HEK293 (cell line): Measurements from ENCODE around the gene PRR3.

Experiments used
- BCL6B ChIP-seq: fragments of 450-650 bp; formaldehyde crosslinking; IDR thresholded peaks from 2 replicates; pipeline ENCODE4 v1.5.1; 2017; ENCODE audit warnings: missing biosample characterization, missing genetic modification characterization
- HOXD13 ChIP-seq: sonication (generic); formaldehyde crosslinking; IDR thresholded peaks from 2 replicates; pipeline ENCODE4 v1.8.0; 2022; ENCODE audit warnings: missing genetic modification reagents, borderline replicate concordance
- KLF8 ChIP-seq: fragments of 450-650 bp; formaldehyde crosslinking; IDR thresholded peaks from 2 replicates; pipeline ENCODE4 v1.5.1; 2016; ENCODE audit warnings: missing biosample characterization, missing genetic modification characterization
- MEIS1 ChIP-seq: sonication (generic); formaldehyde crosslinking; IDR thresholded peaks from 2 replicates; pipeline ENCODE4 v1.8.1; 2022; ENCODE audit warnings: missing genetic modification reagents, mild to moderate bottlenecking, borderline replicate concordance
- MYNN ChIP-seq: fragments of 450-650 bp; formaldehyde crosslinking; IDR thresholded peaks from 2 replicates; pipeline ENCODE4 v1.5.1; 2016; ENCODE audit warnings: missing biosample characterization, missing genetic modification characterization, borderline replicate concordance
- PBX3 ChIP-seq: sonication (generic); formaldehyde crosslinking; IDR thresholded peaks from 2 replicates; pipeline ENCODE4 v1.8.1; 2022; ENCODE audit warnings: mild to moderate bottlenecking, moderate library complexity, missing genetic modification reagents
- PRDM1 ChIP-seq: fragments of 450-650 bp; formaldehyde crosslinking; IDR thresholded peaks from 2 replicates; pipeline ENCODE4; 2016; ENCODE audit warnings: missing biosample characterization, missing genetic modification characterization
- SCRT1 ChIP-seq: fragments of 450-650 bp; formaldehyde crosslinking; IDR thresholded peaks from 2 replicates; pipeline ENCODE4 v1.5.1; 2016; ENCODE audit warnings: missing biosample characterization, missing genetic modification characterization, borderline replicate concordance
- YY1 ChIP-seq: fragments of 450-650 bp; formaldehyde crosslinking; IDR thresholded peaks from 2 replicates; pipeline ENCODE4 v1.5.1; 2018; ENCODE audit warnings: missing biosample characterization, missing genetic modification characterization
- ZBTB8A ChIP-seq: fragments of 450-650 bp; formaldehyde crosslinking; IDR thresholded peaks from 2 replicates; pipeline ENCODE4 v1.5.1; 2016; ENCODE audit warnings: missing biosample characterization, missing genetic modification characterization
- ZNF155 ChIP-seq: fragments of 450-650 bp; formaldehyde crosslinking; IDR thresholded peaks from 2 replicates; pipeline ENCODE4 v1.5.1; 2016; ENCODE audit warnings: missing biosample characterization, missing genetic modification characterization
- ZNF16 ChIP-seq: fragments of 450-650 bp; formaldehyde crosslinking; IDR thresholded peaks from 2 replicates; pipeline ENCODE4 v1.5.1; 2016; ENCODE audit warnings: low read depth, missing biosample characterization, missing genetic modification characterization
- ZNF19 ChIP-seq: fragments of 450-650 bp; formaldehyde crosslinking; IDR thresholded peaks from 2 replicates; pipeline ENCODE4; 2016; ENCODE audit warnings: missing biosample characterization, missing genetic modification characterization, low read depth
- ZNF221 ChIP-seq: fragments of 450-650 bp; formaldehyde crosslinking; IDR thresholded peaks from 2 replicates; pipeline ENCODE4 v1.5.1; 2017; ENCODE audit warnings: missing biosample characterization, missing genetic modification characterization, borderline replicate concordance
- ZNF223 ChIP-seq: fragments of 450-650 bp; formaldehyde crosslinking; IDR thresholded peaks from 2 replicates; pipeline ENCODE4 v1.5.1; 2016; ENCODE audit warnings: missing biosample characterization, missing genetic modification characterization
- ZNF23 ChIP-seq: fragments of 450-650 bp; formaldehyde crosslinking; IDR thresholded peaks from 2 replicates; pipeline ENCODE4 v1.5.1; 2016; ENCODE audit warnings: missing biosample characterization, missing genetic modification characterization, borderline replicate concordance
- ZNF266 ChIP-seq: fragments of 450-650 bp; formaldehyde crosslinking; IDR thresholded peaks from 2 replicates; pipeline ENCODE4 v1.5.1; 2016; ENCODE audit warnings: missing biosample characterization, missing genetic modification characterization, low read depth
- ZNF274 ChIP-seq, 2 experiments: fragments of 200-500 bp in 1 of 2; fragments of 450-650 bp in 1 of 2; sonication (Bioruptor generic) in 1 of 2; formaldehyde crosslinking in 1 of 2; IDR thresholded peaks; 2 replicates each; pipeline versions ENCODE4 v1.5.1 to v1.6.1; 2014 to 2016; ENCODE audit warnings: borderline replicate concordance in 1 of 2, inconsistent platforms in 1 of 2, low read length in 1 of 2, missing biosample characterization in 1 of 2, missing genetic modification characterization in 1 of 2
- ZNF341 ChIP-seq: fragments of 450-650 bp; formaldehyde crosslinking; IDR thresholded peaks from 2 replicates; pipeline ENCODE4; 2016; ENCODE audit warnings: low read depth, missing biosample characterization, missing genetic modification characterization
- ZNF350 ChIP-seq: fragments of 450-650 bp; formaldehyde crosslinking; IDR thresholded peaks from 2 replicates; pipeline ENCODE4 v1.5.0; 2017; ENCODE audit warnings: missing biosample characterization, mild to moderate bottlenecking, missing genetic modification characterization
- ZNF398 ChIP-seq: fragments of 450-650 bp; formaldehyde crosslinking; IDR thresholded peaks from 2 replicates; pipeline ENCODE4 v1.5.1; 2017; ENCODE audit warnings: missing biosample characterization, missing genetic modification characterization
- ZNF513 ChIP-seq: fragments of 450-650 bp; IDR thresholded peaks from 2 replicates; pipeline ENCODE4 v1.5.1; 2018; ENCODE audit warnings: missing biosample characterization, missing genetic modification characterization
- ZNF518A ChIP-seq: fragments of 450-650 bp; formaldehyde crosslinking; conservative IDR thresholded peaks from 2 replicates; pipeline ENCODE4 v1.5.1; 2016; ENCODE audit warnings: low read depth, missing biosample characterization, missing genetic modification characterization
- ZNF530 ChIP-seq: fragments of 450-650 bp; formaldehyde crosslinking; IDR thresholded peaks from 2 replicates; pipeline ENCODE4 v1.5.1; 2016; ENCODE audit warnings: low read depth, missing biosample characterization, missing genetic modification characterization
- ZNF549 ChIP-seq: fragments of 450-650 bp; IDR thresholded peaks from 2 replicates; pipeline ENCODE4 v1.5.1; 2018; ENCODE audit warnings: missing biosample characterization, missing genetic modification characterization, mild to moderate bottlenecking, inconsistent platforms, moderate library complexity
- ZNF623 ChIP-seq: fragments of 450-650 bp; formaldehyde crosslinking; IDR thresholded peaks from 2 replicates; pipeline ENCODE4 v1.5.1; 2016; ENCODE audit warnings: missing biosample characterization, missing genetic modification characterization
- ZXDB ChIP-seq: fragments of 450-650 bp; formaldehyde crosslinking; IDR thresholded peaks from 2 replicates; pipeline ENCODE4 v1.5.1; 2016; ENCODE audit warnings: missing biosample characterization, missing genetic modification characterization

Gene PRR3

GRCh38 chr6:30556906-30557682 is at the start of gene PRR3 (continued):
- TF ChIP-seq ZNF518A (tag by site-specific recombination) = peak; percentile 99
- TF ChIP-seq PRDM1 (tag by site-specific recombination) = no peak
- no peak; the same call in 1 of the 2 replicates for TF ChIP-seq MYNN (tag by site-specific recombination)
- peak; percentile 34; the same call in 1 of the 2 replicates for TF ChIP-seq ZNF398 (tag by site-specific recombination)
- TF ChIP-seq ZNF266 (tag by site-specific recombination) = no peak
- TF ChIP-seq ZBTB8A (tag by site-specific recombination) = peak; percentile 65
- TF ChIP-seq HOXD13 = peak; percentile 67; the same call in 1 of the 2 replicates
- TF ChIP-seq KLF8 (tag by site-specific recombination) = 0 out of 2 replicates have a peak, but pooled peaks have one; percentile 41
- TF ChIP-seq ZNF549 (tag by site-specific recombination) = no peak
- TF ChIP-seq ZNF623 = no peak
- TF ChIP-seq ZNF274 (IDR thresholded peaks at IDR 0.05; ENCODE audit: low read length) = no peak
- no peak for TF ChIP-seq ZNF274 (tag by site-specific recombination; IDR thresholded peaks at IDR 0.05; ENCODE audit: borderline replicate concordance)
- no peak for TF ChIP-seq MEIS1 (CRISPR knock-in tag)
- peak; percentile 85; the same call in 1 of the 2 replicates for TF ChIP-seq PBX3 (CRISPR knock-in tag)
- TF ChIP-seq ZNF513 (tag by site-specific recombination) = peak; percentile 89
- TF ChIP-seq ZNF16 (tag by site-specific recombination) = no peak
- no peak for TF ChIP-seq ZNF19 (tag by site-specific recombination)
- TF ChIP-seq YY1 = peak; percentile 99
- TF ChIP-seq ZXDB (tag by site-specific recombination) = peak; percentile 95
- TF ChIP-seq ZNF221 (tag by site-specific recombination) = 0 out of 2 replicates have a peak, but pooled peaks have one; percentile 4
- TF ChIP-seq ZNF223 (tag by site-specific recombination) = no peak
- TF ChIP-seq ZNF23 (tag by site-specific recombination) = no peak
- peak; percentile 95 for TF ChIP-seq SCRT1
- TF ChIP-seq ZNF341 (tag by site-specific recombination) = peak; percentile 95
- no peak for TF ChIP-seq BCL6B (tag by site-specific recombination)
- no peak for TF ChIP-seq ZNF350
- no peak for TF ChIP-seq ZNF530 (tag by site-specific recombination)
- no peak for TF ChIP-seq ZNF155 (tag by site-specific recombination)
